Measurements from ENCODE around the gene CRYAB.
A peak's percentile ranks its signal among the peaks of the same experiment; 100 is the strongest.
"Not testable (repeated sequence)": the region's sequence is repeated elsewhere in the genome, so short reads cannot be mapped to it uniquely, and the experiment has no call there.

Gene CRYAB

GRCh38 chr11:111935317-111936039, 23.9 kb upstream of the CRYAB start:
- 0 out of 2 replicates have a peak, but pooled peaks cover 4% of the 10 kb centered on the region for H3K79me2 ChIP-seq (ENCODE audit: low read length)
- H3K4me2 ChIP-seq (ENCODE audit: low read depth, low read length), result peak overlapping the region; percentile 83
- peak overlapping the region; percentile 92 for H2AFZ ChIP-seq (ENCODE audit: low read length)
- peaks cover 28% of the 10 kb centered on the region for H3K4me1 ChIP-seq (ENCODE audit: low read length)
- TF ChIP-seq EZH2 (optimal IDR thresholded peaks at IDR 0.05; ENCODE audit: low read depth, low read length) (no peak), EZH2phosphoT487 (IDR thresholded peaks at IDR 0.05; ENCODE audit: low read length) (no peak), CTCF (IDR thresholded peaks at IDR 0.05; ENCODE audit: low read length) (no peak)
- H4K20me1 ChIP-seq (ENCODE audit: insufficient read depth, low read length), result no peaks in the 10 kb centered on the region
- H3K27ac ChIP-seq (ENCODE audit: low read length), result peak overlapping the region; percentile 53; the same call in 1 of the 2 replicates
- H3K4me3 ChIP-seq (ENCODE audit: low read length), result peak overlapping the region; percentile 84
- peak overlapping the region; percentile 52; the same call in 1 of the 2 replicates for H3K9ac ChIP-seq (ENCODE audit: low read length)
- no peaks in the 10 kb centered on the region for H3K9me3 ChIP-seq (replicated peaks; ENCODE audit: insufficient read depth, low read length)
- H3K9me2 ChIP-seq (replicated peaks; ENCODE audit: insufficient read depth, low read length), result no peaks in the 10 kb centered on the region
- no peaks in the 10 kb centered on the region for H3K36me3 ChIP-seq (replicated peaks; ENCODE audit: insufficient read depth, low read length)
- peaks cover 28% of the 10 kb centered on the region for H3F3A ChIP-seq (ENCODE audit: insufficient read depth, low read length)
- DNase-seq, result peak; percentile 48
- H3K27me3 ChIP-seq (replicated peaks; ENCODE audit: insufficient read depth, low read length), result no peaks in the 10 kb centered on the region

GRCh38 chr11:111934306-111934705, 22.7 kb upstream of the CRYAB start:
- no peaks in the 10 kb centered on the region for H3K9me2 ChIP-seq (replicated peaks; ENCODE audit: insufficient read depth, low read length)
- peaks cover 27% of the 10 kb centered on the region for H3K4me1 ChIP-seq (ENCODE audit: low read length)
- peaks cover 28% of the 10 kb centered on the region for H3F3A ChIP-seq (ENCODE audit: insufficient read depth, low read length)
- H3K9me3 ChIP-seq (replicated peaks; ENCODE audit: insufficient read depth, low read length), result no peaks in the 10 kb centered on the region
- DNase-seq, result no peak
- no peaks in the 10 kb centered on the region for H3K27me3 ChIP-seq (replicated peaks; ENCODE audit: insufficient read depth, low read length)
- H3K4me2 ChIP-seq (ENCODE audit: low read depth, low read length), result no peak overlapping the region
- no peak overlapping the region for H2AFZ ChIP-seq (ENCODE audit: low read length)
- H3K9ac ChIP-seq (ENCODE audit: low read length), result no peak overlapping the region
- H3K27ac ChIP-seq (ENCODE audit: low read length), result no peak overlapping the region
- H4K20me1 ChIP-seq (ENCODE audit: insufficient read depth, low read length), result no peaks in the 10 kb centered on the region
- no peaks in the 10 kb centered on the region for H3K36me3 ChIP-seq (replicated peaks; ENCODE audit: insufficient read depth, low read length)
- no peak overlapping the region for H3K4me3 ChIP-seq (ENCODE audit: low read length)
- no peak for TF ChIP-seq EZH2phosphoT487 (IDR thresholded peaks at IDR 0.05; ENCODE audit: low read length)
- TF ChIP-seq EZH2 (optimal IDR thresholded peaks at IDR 0.05; ENCODE audit: low read depth, low read length), result no peak
- TF ChIP-seq CTCF (IDR thresholded peaks at IDR 0.05; ENCODE audit: low read length), result no peak
- no peaks in the 10 kb centered on the region for H3K79me2 ChIP-seq (ENCODE audit: low read length)

- Histone ChIP-seq H3K4me3 (ENCODE audit: low read length) (no peak overlapping the region), H3F3A (ENCODE audit: insufficient read depth, low read length) (peaks cover 26% of the 10 kb centered on the region), H3K9me3 (replicated peaks; ENCODE audit: insufficient read depth, low read length) (no peaks in the 10 kb centered on the region), H4K20me1 (ENCODE audit: insufficient read depth, low read length) (no peaks in the 10 kb centered on the region), H3K36me3 (replicated peaks; ENCODE audit: insufficient read depth, low read length) (no peaks in the 10 kb centered on the region), H3K27ac (ENCODE audit: low read length) (no peak overlapping the region), H3K9ac (ENCODE audit: low read length) (no peak overlapping the region), H3K27me3 (replicated peaks; ENCODE audit: insufficient read depth, low read length) (no peaks in the 10 kb centered on the region), H3K9me2 (replicated peaks; ENCODE audit: insufficient read depth, low read length) (no peaks in the 10 kb centered on the region), H3K4me1 (ENCODE audit: low read length) (peaks cover 23% of the 10 kb centered on the region), H2AFZ (ENCODE audit: low read length) (no peak overlapping the region), H3K79me2 (ENCODE audit: low read length) (no peaks in the 10 kb centered on the region), H3K4me2 (ENCODE audit: low read depth, low read length) (no peak overlapping the region)
- TF ChIP-seq CTCF (IDR thresholded peaks at IDR 0.05; ENCODE audit: low read length), result no peak
- no peak for TF ChIP-seq EZH2phosphoT487 (IDR thresholded peaks at IDR 0.05; ENCODE audit: low read length)
- TF ChIP-seq EZH2 (optimal IDR thresholded peaks at IDR 0.05; ENCODE audit: low read depth, low read length), result no peak
- DNase-seq, result no peak
These were observed 22.3 kb upstream of the CRYAB start for GRCh38 chr11:111933872-111934271.

GRCh38 chr11:111933176-111933575, 21.6 kb upstream of the CRYAB start:
- H3K4me3 ChIP-seq (ENCODE audit: low read length); H3K9ac ChIP-seq (ENCODE audit: low read length); H3K27ac ChIP-seq (ENCODE audit: low read length); DNase-seq; H3K9me3 ChIP-seq (replicated peaks; ENCODE audit: insufficient read depth, low read length); H3K36me3 ChIP-seq (replicated peaks; ENCODE audit: insufficient read depth, low read length); H3K4me2 ChIP-seq (ENCODE audit: low read depth, low read length); H3K9me2 ChIP-seq (replicated peaks; ENCODE audit: insufficient read depth, low read length); H2AFZ ChIP-seq (ENCODE audit: low read length); H3K27me3 ChIP-seq (replicated peaks; ENCODE audit: insufficient read depth, low read length); H3K79me2 ChIP-seq (ENCODE audit: low read length); H4K20me1 ChIP-seq (ENCODE audit: insufficient read depth, low read length): not testable (repeated sequence)
- Histone ChIP-seq H3F3A (ENCODE audit: insufficient read depth, low read length) (peaks cover 20% of the 10 kb centered on the region), H3K4me1 (ENCODE audit: low read length) (peaks cover 17% of the 10 kb centered on the region)

Measured in MM.1S (cell line).